Measurements from ENCODE around the gene DES.
"Not testable (repeated sequence)": the region's sequence is repeated elsewhere in the genome, so short reads cannot be mapped to it uniquely, and the experiment has no call there.

Gene DES

DNA sequence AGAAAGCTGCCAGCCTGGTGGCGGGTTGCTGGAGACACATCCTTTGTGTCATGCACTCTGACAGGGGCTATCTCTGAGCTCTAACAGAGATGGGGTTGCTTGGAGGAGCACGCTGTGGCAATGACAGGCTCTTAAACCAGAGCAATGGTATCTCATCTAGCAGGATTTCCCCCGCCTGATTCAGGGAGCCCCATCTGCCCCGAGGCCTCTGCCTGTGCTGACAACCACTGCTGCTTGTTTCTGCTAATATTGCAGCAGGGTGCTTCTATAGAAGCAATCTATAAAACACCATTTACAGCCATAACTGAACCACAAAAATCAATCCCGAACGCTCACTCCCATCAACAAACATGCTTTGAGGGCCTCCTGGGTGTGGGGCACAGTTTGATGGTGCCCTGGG lies 17.6 kb upstream of the DES start:
- no peak for DNase-seq

DNA sequence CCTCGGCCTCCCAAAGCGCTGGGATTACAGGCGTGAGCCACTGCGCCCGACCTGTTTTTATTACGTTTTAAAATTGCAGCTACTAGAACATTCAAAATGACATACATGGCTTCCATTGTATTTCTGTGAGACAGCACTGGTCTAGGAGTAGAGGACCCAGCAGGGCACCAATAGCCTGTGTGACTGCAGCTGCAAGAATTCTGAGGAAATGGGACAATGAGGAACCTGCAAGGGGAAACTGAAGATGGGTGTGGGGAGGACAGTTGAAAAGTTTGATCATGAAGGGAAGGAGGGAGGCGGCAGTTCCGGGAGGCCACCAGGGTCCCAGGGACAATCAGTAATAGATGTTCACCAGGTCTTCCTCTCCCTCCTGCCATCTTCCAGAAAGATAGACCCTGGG lies 16.6 kb upstream of the DES start:
- no peak for DNase-seq

DNA sequence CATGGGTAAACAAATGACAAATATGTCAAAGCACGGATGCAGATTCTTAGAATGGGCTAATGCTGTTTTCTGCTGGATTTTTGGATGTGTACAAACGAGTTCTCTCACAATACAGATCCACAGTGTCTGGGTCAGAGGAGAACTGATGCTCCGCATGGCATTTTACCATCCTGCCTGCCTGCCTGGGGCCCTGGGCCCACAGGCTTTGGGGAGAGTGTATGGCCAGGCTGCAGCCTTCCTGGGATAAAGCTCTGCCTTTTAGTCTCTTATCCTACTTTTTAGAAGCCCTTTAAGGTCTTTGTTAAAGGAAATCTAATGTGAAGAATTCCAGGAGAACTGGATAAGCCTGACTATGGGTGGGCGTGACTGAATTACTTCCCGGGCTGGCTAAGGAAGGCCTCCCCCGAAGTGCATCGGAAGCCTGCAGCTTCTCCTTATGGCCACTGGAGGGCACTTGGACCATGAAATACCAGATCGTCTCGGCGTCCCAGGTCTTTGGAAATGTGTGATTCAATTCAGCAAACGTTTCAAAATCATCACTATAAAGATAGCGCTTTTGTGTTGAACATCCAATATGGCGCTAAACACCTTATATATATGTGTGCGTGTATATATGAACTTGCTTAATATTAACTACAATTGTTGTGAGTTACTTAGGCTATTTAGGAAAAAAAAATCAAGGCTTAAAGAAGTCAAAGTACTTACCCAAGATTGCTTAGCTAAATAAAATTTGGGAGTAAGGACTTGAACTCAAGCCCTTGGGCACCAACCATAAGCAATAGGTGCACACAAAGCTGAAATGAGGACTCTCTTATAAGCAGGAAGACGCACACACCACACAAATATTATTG lies 15.3 kb upstream of the DES start:
- peak; percentile 57 for DNase-seq

DNA sequence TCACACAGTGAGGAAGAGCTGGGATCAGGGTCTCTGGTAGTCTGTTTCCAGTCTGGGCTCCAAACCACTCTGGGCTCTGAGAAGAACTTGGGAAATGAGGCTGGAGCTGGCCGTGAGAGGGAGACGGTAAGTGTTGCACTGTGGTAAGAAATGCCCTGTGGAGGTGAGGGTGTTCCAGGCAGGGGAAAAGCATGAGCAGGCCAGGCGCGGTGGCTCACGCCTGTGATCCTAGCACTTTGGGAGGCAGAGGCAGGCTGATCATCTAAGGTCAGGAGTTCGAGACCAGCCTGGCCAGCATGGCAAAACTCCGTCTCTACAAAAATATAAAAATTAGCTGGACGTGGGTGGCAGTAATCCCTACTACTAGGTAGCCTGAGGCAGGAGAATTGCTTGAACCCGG lies 14.3 kb upstream of the DES start:
- DNase-seq = no peak

DNA sequence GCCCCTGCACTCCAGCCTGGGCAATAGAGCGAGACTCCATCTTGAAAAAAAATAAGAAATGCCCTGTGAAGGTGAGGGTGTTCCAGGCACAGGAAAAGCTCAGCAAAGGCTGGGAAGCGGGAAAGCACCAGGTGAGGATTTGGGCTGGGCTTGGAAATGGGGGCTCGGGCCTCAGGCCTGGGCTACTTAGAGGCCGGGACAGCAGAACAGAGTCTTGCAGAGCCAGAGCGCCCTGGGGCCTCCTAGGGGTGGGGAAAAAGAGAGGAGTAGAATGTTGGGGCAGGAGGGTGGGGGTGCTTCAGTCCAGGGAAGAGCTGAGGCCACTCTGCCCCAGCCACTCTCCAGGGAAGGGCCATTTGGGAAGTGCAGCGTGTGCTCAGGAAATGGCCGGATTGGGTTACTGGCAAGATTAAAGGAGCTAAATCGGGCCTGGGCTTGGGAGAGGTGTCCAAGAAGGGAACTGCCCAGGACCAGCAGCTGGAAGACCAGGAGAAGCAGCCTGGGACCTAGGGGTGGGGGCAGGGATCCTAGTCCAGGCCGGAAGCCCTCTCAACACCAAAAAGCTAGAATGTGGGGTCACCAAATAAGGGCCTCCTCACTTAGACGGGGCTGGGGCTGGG lies 13.8 kb upstream of the DES start:
- DNase-seq = no peak

DNA sequence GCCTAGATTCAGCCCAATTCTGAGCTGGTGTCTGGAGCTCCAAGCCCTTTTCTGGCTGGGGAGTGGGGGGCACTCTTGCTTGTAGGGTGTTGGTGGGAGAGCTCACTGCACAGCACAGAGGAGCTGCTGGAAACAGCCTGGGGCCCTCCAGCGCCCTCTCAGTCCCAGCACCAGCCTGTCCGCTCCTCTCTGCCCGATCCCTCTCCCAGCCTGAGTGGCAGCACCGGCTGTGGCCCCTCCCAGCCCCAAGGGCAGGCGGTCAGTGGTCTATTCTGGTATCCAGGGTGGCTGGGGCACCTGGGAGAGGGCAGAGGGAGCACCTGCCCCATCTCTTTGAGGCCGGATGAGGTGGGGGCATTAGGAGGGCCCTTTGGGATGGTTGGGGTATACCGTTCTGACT lies 13.2 kb upstream of the DES start:
- no peak for DNase-seq

DNA sequence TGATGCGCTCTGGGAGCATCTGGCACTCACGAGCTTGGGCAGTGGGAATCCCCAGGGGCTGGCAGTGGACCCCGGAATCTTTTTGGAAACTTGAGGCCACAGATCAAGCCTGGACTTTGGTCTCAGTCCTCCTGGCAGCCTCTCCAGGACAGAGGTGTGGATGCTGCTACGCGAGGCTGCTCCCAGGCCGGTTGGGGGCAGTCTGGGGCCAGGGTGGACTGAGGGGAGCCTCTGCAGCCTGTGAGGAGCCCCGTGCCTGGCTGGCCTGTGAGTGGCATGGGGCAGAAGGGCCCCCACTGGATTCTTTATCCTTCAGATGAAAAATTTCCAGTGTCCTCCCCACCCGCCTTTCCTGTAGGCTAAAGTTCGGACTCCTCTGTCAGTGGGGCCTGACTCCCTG lies 12.7 kb upstream of the DES start:
- DNase-seq = no peak

DNA sequence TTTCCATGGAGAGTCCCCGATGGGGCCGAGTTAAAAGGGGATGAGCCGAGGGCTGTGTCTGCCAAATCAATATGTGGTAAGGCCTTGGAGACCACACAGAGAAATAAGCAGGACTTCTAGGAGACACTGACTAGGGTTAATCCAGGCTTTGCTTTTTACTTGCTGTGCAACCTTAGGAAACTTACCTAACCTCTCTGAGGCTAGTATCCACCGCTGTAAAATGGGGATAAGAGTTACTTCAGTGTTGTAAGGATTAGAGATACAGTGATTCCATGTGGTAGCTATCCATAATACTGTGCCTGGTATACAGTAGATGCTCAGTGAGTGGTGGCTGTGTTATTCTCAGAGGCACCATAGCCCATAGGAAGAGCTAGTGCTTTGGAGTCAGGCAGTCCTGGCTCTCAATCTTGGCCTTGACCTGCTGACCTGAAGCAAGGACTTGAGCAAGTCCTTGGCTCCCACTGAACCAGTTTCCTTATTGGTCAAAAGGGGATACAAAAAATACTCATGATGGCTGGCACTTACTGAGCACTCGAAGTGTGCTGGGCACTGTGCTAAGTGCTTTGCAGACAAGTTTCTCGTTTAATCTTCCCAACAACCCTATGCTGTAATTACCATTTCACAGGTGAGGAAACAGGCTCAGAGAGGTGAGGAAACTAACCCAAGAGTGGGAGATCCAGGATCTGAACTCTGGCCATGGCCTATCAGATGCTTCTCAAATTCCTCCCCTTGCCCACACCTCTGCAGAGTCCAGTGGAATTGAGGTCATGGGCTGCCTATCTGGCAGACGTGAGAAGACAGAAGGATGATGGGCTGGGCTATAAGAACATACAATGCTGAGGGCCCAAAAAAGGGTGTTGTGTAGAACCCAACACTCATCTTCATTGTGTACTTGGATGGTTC lies 12.0 kb upstream of the DES start:
- no peak for DNase-seq

DNA sequence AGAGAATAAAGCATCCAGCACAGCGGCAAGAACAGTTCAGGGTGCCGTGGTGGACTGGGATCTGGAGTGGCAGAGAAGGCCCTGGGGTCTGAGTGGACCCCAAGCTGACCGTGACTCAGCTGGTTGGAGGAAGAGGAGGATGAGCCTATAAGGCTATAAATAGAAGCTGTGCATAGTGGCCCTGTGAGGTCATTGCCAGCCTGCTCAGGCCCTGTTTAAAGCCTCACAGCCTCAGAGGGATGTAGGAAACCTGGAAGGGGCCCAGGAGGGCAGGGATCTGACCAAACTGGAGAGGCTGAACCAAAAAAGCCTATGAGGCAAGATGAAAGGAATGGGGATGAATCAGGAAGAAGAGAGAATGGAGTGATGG lies 11.3 kb upstream of the DES start:
- DNase-seq = no peak

DNA sequence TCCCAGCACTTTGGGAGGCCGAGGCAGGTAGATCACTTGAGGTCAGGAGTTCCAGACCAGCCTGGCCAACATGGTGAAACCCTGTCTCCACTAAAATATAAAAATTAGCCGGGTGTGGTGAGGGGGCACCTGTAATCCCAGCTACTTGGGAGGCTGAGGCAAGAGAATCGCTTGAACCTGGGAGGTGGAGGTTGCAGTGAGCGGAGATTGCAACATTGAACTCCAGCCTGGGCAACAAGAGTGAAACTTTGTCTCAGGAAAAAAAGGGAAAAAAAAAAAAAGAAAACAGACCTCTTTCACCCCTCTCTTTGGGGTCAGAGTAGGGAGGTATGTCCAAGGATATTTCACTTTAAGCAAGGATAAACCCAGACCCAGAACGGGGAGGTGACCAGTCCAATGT lies 10.8 kb upstream of the DES start:
- DNase-seq = not testable (repeated sequence)

DNA sequence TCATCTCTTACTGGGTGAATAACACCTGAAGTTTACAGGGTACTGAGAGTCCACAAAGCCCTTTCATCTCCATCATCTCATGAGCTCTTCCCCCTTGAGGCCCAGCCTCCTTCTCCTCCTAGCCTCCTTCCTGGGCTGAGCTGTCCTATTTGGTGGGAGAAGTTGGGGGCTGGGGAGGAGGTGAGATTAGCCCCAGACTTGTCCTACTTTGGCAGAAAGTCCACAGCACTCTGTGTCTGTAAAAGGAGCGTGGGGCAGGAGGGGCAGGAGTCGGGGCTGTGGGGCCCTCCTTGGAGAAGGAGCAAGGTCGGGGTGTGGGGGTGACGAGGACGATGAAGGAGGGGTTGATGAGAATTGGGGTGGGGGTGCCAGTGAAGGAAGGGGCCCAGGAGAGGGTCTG lies 10.0 kb upstream of the DES start:
- no peak for DNase-seq

DNA sequence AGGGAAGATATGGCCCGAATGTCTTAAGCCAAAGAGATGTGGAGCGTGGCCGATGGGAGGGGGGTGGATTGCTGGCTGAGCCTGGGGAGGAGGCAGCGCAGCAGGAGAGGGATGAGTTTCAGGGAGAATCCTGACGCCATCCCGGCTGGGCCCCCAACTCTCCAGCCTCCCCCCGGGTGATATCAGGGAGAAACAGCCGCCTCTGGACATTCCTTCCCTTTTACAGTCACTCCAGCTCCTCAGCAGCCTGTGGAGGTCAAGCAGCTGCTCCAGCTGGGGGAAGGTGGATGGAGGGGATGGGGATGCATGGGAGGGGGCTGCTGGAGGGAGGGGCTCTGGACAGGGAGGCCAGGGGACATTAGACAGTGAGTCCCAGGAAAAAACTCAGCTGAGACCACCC lies 9.5 kb upstream of the DES start:
- no peak for DNase-seq

DNA sequence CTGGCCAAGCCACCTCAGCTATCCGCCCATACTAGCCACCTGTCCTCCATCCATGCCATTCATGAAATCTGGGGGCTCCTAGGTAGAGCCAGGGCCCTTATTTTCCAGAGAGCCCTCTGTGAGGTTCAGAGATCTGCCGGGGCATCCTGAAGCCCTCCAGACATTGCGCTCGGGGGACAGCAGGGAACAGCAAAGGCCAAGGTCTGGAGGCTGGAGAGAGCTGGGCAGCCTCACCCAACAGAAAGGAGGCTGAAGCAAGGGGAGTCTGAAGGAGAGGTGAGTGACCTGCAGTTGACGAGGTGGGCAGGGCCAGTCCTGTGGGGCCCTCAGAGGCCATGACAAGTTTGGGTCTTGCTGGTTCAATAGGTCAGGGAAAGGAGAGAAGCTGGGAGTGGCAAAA lies 8.6 kb upstream of the DES start:
- DNase-seq = no peak

DNA sequence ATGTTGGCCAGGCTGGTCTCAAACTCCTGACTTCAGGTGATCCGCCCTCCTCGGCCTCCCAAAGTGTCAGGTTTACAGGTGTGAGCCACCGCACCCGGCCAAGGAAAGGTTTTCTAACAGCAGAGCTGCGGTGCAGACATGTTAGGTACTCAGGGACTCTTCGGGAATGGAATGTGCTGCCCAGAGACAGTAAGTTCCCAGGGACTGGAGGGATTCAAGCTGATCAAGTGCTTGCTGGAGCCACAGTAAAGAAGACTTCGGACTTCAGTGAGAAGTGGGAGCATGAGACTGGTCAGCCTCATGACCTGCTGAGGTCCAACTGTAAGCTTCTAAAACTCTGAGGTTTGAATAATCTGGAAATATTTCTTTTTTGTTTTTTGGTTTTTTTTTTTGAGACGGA lies 7.8 kb upstream of the DES start:
- DNase-seq = no peak

DNA sequence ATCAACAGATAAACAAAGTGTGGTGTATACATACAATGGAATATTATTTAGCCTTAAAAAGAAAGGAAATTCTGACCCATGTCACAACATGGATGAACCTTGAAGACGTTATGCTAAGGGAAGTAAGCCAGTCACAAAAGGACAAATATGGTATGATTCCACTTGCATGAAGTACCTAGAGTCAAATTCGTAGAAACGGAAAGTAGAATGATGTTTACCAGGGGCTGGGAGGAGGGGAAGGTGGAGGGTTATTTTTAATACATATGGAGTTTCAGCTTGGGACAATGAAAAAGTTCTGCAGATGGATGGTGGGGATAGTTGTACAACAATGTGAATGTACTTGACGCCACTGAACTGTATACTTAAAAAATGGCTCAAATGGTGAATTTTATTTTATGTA lies 3.3 kb upstream of the DES start:
- DNase-seq = no peak

DNA sequence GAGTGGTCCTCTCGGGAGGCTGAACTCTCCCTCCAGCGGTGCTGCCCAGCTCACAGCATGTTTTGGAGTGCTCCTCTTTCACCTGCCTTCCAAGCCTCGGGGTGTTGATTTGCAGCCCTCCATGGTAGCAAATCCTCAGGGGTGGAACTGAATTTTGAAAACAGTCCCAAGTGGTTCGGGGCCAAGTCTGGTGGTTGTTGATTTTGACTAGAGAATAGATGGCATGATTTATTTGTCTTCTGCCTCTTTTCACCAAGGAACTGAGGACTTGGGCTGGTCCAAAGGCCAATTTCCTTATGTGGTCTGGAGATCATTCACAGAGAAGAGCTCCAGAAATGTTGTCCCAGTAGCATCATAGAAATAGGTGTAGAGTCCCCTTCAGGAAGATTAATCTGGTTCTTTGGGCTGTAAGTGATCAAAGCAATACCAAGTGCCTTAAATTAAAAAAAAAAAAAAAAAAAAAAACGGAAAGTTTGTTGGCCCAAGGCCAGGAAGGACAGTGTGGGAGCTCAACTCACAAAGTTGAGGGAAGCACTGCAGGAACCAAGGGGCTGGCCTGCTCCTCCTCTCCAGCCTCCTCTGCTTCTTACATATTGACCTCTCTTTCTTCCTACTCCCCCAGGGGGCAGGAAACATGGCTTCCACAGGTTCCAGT lies 2.5 kb upstream of the DES start:
- no peak for DNase-seq

DNA sequence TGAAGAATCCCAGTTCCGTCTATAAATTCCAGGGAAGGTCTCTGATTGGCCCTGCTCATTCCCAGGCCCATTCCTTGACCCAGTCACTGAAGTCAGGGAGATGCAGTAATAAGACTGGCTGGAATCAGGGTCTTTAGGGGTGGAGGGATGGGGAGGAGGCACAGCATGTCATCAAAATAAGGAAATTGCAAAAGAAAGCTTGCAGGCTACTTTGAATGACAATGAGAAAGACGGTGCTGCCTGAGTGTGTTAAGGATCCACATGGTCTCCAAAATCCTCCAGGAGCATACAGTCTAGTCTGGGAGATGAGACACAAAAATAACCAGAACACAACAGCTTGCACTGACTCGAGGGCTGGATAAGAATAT lies 2.0 kb upstream of the DES start:
- no peak for DNase-seq

DNA sequence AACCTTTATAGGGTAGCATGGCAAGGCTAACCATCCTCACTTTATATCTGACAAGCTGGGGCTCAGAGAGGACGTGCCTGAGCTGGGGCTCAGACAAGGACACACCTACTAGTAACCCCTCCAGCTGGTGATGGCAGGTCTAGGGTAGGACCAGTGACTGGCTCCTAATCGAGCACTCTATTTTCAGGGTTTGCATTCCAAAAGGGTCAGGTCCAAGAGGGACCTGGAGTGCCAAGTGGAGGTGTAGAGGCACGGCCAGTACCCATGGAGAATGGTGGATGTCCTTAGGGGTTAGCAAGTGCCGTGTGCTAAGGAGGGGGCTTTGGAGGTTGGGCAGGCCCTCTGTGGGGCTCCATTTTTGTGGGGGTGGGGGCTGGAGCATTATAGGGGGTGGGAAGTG lies 1.2 kb upstream of the DES start:
- no peak for DNase-seq

DNA sequence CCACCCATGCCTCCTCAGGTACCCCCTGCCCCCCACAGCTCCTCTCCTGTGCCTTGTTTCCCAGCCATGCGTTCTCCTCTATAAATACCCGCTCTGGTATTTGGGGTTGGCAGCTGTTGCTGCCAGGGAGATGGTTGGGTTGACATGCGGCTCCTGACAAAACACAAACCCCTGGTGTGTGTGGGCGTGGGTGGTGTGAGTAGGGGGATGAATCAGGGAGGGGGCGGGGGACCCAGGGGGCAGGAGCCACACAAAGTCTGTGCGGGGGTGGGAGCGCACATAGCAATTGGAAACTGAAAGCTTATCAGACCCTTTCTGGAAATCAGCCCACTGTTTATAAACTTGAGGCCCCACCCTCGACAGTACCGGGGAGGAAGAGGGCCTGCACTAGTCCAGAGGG lies 803 bp upstream of the DES start:
- DNase-seq = no peak

DNA sequence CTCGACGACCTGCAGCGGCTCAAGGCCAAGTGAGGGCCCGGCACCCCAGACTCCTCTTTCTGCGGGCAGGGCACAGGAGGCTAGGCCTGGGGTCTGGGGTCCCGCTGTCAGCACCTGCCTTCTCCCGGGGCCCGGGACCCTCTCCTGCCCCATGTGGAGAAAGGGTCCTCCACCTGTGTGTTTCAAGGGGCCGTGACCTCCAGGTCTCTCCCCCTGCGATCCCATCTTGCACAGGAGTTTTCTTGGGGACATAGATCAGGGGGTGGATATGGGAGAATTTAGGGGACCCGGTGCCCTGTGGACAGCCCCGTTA lies 791 bp downstream of the DES start:
- no peak for DNase-seq

DNA sequence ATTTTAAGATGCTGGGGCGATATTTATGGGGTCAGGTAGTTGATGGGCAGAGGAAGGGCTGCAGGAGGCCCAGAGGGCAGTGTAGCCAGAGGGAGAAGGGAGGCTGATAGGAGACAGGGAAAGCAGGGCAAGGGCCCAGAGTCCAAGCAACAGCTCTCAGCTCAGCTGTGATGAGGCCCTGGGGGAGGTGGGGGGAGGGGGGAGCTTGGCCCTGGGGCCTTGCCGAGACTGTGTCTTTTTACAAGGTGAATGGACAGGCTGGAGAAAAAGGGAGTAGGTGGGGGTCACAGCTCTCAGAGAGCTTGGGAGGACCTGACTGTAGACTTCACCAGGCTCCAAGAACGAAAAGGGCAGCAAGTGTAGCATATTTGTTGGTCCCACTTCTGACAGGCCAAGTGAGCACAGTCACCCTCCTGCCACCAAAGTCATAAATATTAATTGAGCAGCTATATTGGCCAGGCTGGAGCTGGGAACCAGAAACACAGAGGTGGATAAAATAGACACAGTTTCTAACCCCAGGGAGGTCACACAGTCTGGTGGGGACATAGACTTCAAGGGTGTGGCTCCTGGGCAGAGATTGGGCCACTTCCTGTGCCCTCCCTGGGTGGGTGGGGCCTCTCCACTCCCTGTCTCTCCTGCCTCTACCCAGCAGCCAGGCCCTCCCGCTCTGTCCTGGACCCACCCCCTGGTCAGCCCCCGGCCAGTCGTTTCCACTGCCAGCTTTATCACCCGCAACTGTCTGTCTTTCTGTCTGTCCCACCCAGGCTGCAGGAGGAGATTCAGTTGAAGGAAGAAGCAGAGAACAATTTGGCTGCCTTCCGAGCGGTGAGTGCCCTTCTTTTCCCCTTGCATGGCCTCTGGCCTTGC lies 1.4 kb downstream of the DES start:
- DNase-seq = no peak

DNA sequence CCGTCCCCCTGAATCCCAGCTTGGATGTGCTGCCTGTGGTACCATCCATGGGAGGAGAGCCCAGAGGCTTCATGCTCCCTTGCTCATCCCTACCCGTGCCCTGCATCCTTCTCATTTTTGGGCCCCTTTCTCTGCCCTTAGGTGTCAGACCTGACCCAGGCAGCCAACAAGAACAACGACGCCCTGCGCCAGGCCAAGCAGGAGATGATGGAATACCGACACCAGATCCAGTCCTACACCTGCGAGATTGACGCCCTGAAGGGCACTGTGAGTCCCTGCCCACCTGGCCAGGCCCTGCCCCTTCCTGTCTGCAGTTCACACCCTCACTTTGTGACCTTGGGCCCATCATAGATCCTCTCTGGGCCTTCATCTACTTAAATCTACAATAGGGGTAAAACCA lies 2.5 kb downstream of the DES start:
- no peak for DNase-seq

DNA sequence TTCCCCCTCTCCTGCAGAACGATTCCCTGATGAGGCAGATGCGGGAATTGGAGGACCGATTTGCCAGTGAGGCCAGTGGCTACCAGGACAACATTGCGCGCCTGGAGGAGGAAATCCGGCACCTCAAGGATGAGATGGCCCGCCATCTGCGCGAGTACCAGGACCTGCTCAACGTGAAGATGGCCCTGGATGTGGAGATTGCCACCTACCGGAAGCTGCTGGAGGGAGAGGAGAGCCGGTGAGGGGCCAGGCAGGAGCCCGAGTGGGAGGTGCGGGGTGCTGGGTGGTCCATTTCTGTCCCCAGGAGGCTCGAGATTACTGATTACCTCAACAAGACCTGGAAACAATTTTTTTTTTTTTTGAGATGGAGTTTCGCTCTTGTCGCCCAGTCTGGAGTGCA lies 3.1 kb downstream of the DES start:
- no peak for DNase-seq
